Liver (tissue), 9 donors: ENCODE data around the gene FAM131C. TPM values are rescaled to one million over a fixed set of nuclear protein-coding genes. Genes with fewer than 3 reads are reported as not detected.

Source experiments
- DNase-seq: peaks from one replicate; pipeline ENCODE4 v3.0.0-alpha.2; 2017; ENCODE audit warnings: low spot score
- H3K27ac ChIP-seq, 2 donors: one replicate each; pipeline ENCODE4 v1.7.0; 2013; ENCODE audit warnings: inconsistent platforms in 2 of 2, low read length in 2 of 2, control low read depth in 1 of 2, low read depth in 1 of 2, mild to moderate bottlenecking in 1 of 2
- H3K27me3 ChIP-seq, 4 donors: one replicate each; pipeline versions ENCODE4 v1.6.1 to v1.7.0; 2013; ENCODE audit warnings: low read length in 3 of 4, inconsistent platforms in 1 of 4, mild to moderate bottlenecking in 1 of 4, moderate library complexity in 1 of 4; ENCODE audit not compliant: control insufficient read depth in 4 of 4, insufficient read depth in 4 of 4
- H3K36me3 ChIP-seq, 4 donors: one replicate each; pipeline versions ENCODE4 v1.6.1 to v1.7.0; 2013; ENCODE audit warnings: low read length in 3 of 4, mild to moderate bottlenecking in 3 of 4, low read depth in 1 of 4, moderate library complexity in 1 of 4; ENCODE audit not compliant: control insufficient read depth in 4 of 4, insufficient read depth in 3 of 4
- H3K4me1 ChIP-seq, 4 donors: one replicate each; pipeline versions ENCODE4 v1.6.1 to v1.7.0; 2013; ENCODE audit warnings: low read length in 3 of 4, mild to moderate bottlenecking in 3 of 4, moderate library complexity in 1 of 4; ENCODE audit not compliant: control insufficient read depth in 4 of 4, insufficient read depth in 4 of 4
- H3K4me3 ChIP-seq, 3 donors: one replicate each; pipeline versions ENCODE4 v1.6.1 to v1.7.0; 2013; ENCODE audit warnings: low read length in 3 of 3, control low read depth in 1 of 3, low read depth in 1 of 3, mild to moderate bottlenecking in 1 of 3
- H3K9ac ChIP-seq, 2 donors: one replicate each; pipeline ENCODE4 v1.7.0; 2013; ENCODE audit warnings: low read length in 2 of 2, mild to moderate bottlenecking in 2 of 2, moderate library complexity in 2 of 2, control low read depth in 1 of 2, low read depth in 1 of 2
- H3K9me3 ChIP-seq, 4 donors: one replicate each; pipeline versions ENCODE4 v1.6.1 to v1.7.0; 2013; ENCODE audit warnings: low read length in 3 of 4; ENCODE audit not compliant: control insufficient read depth in 4 of 4
- ATF3 ChIP-seq: IDR thresholded peaks from 2 replicates; pipeline ENCODE4 v1.6.1; 2016; ENCODE audit warnings: antibody characterized with exemption
- CTCF ChIP-seq: fragments of 150-350 bp; IDR thresholded peaks from 2 replicates; pipeline ENCODE4 v1.5.1; 2017; ENCODE audit warnings: improper control_type of control experiment, low read depth, low read length; ENCODE audit not compliant: missing input control
- EGR1 ChIP-seq, 2 donors: IDR thresholded peaks; 2 replicates each; pipeline ENCODE4 v1.6.1; 2016 to 2018; ENCODE audit warnings: antibody characterized with exemption in 2 of 2, low read depth in 2 of 2
- FOXA1 ChIP-seq: IDR thresholded peaks from 2 replicates; pipeline ENCODE4 v1.6.1; 2016; ENCODE audit warnings: antibody characterized with exemption
- FOXA2 ChIP-seq: IDR thresholded peaks from 2 replicates; pipeline ENCODE4 v1.6.1; 2016; ENCODE audit warnings: antibody characterized with exemption
- GABPA ChIP-seq, 2 donors: IDR thresholded peaks in 1 of 2; conservative IDR thresholded peaks in 1 of 2; 2 replicates each; pipeline ENCODE4 v1.6.1; 2016; ENCODE audit warnings: antibody characterized with exemption in 2 of 2, mild to moderate bottlenecking in 1 of 2, moderate library complexity in 1 of 2
- HNF4A ChIP-seq, 2 donors: conservative IDR thresholded peaks; 2 replicates each; pipeline ENCODE4 v1.6.1; 2016; ENCODE audit warnings: antibody characterized with exemption in 2 of 2, mild to moderate bottlenecking in 2 of 2
- HNF4G ChIP-seq: IDR thresholded peaks from 2 replicates; pipeline ENCODE4 v1.6.1; 2016; ENCODE audit warnings: antibody characterized with exemption
- MAX ChIP-seq: IDR thresholded peaks from 2 replicates; pipeline ENCODE4 v1.6.1; 2016; ENCODE audit warnings: antibody characterized with exemption
- NR2F2 ChIP-seq: IDR thresholded peaks from 2 replicates; pipeline ENCODE4 v1.6.1; 2016; ENCODE audit warnings: antibody characterized with exemption
- RAD21 ChIP-seq, 2 donors: IDR thresholded peaks; 2 replicates each; pipeline ENCODE4 v1.6.1; 2016; ENCODE audit warnings: antibody characterized with exemption in 2 of 2, mild to moderate bottlenecking in 2 of 2
- REST ChIP-seq: IDR thresholded peaks from 2 replicates; pipeline ENCODE4 v1.6.1; 2016; ENCODE audit warnings: antibody characterized with exemption, mild to moderate bottlenecking
- RXRA ChIP-seq, 2 donors: IDR thresholded peaks; 2 replicates each; pipeline ENCODE4 v1.6.1; 2017 to 2018; ENCODE audit warnings: antibody characterized with exemption in 2 of 2, mild to moderate bottlenecking in 1 of 2
- SP1 ChIP-seq: IDR thresholded peaks from 2 replicates; pipeline ENCODE4 v1.6.1; 2018; ENCODE audit warnings: antibody characterized with exemption, mild to moderate bottlenecking
- TAF1 ChIP-seq: conservative IDR thresholded peaks from 2 replicates; pipeline ENCODE4 v1.6.1; 2016; ENCODE audit warnings: antibody characterized with exemption, mild to moderate bottlenecking
- YY1 ChIP-seq: IDR thresholded peaks from 2 replicates; pipeline ENCODE4 v1.6.1; 2016; ENCODE audit warnings: antibody characterized with exemption, mild to moderate bottlenecking
- WGBS: extraction: QIAGEN DNeasy Blood & Tissue Kit; methylation state at CpG from one replicate; pipeline ENCODE4 v1.1.7; 2013; 5-methylcytosine and 5-hydroxymethylcytosine counted together
- polyA plus RNA-seq, 2 donors: library from polyadenylated mRNA; stranded (reverse) in 1 of 2; unstranded in 1 of 2; fragments of 200-250 nt in 1 of 2; fragments of >200 nt in 1 of 2; fragmentation: Nextera tagmentation in 1 of 2; extraction: Ambion mirVana in 1 of 2; gene quantifications; one replicate each; pipeline versions ENCODE4 v1.2.1 to v1.2.3, GENCODE V29; 2013 to 2015
- total RNA-seq, 2 donors: library from RNA; depleted of rRNA; stranded (reverse); fragments of >200 nt; gene quantifications; one replicate each; pipeline ENCODE4 v1.2.3, GENCODE V29; 2014
- TF ChIP-seq, protein P1 (sequence below): IDR thresholded peaks from 2 replicates; pipeline ENCODE4 v1.6.1; 2016; ENCODE audit warnings: antibody characterized with exemption
- donor health status: healthy.
- donor health status: healthy.
- donor health status: healthy.
- donor health status: healthy.
- donor health status: healthy.

Gene FAM131C
- total and polyA plus RNA-seq, 4 donors, result 0.05 to 0.92 TPM; not detected in 2

- no peak overlapping the region for H3K27ac ChIP-seq
- no peak overlapping the region for H3K9ac ChIP-seq
- 85% methylated on average over 14 of the region's 14 CpGs for WGBS
These were observed 2.8 kb upstream of the FAM131C start for GRCh38 chr1:16076031-16076864.

DNA sequence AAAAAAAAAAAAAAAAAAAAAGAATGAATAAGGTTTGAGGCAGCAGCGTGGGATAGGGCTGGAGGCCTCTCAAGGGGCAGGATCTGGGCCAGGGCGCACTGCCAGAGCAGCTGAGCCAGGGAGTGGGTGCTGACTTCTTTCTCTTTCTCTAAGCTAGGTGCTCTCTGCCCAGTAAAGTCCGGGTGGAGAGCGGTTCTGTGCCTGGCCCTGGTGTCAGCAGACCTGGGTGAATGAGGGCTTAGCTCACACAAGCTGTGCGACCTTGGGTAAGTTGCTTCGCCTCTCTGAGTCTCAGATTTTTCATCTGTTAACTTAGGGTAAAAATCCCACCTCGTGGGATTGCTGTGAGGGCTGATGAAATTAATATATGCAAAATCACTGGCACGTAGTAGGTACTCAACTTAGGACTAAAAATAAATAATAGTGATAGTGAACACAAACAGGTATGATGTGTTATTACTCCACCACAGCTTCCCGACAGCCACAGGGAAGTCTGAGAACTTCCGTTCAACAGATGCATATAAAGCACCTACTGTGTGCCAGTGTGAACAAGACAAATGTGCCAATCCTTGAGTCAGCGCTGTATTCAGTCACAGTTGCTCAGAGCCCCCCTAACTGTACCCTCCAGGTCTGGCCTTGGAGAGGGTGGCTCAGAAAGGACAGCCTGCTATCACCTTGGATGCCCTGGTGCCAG lies 2.0 kb upstream of the FAM131C start:
- no peak overlapping the region for H3K27ac ChIP-seq
- H3K9me3 ChIP-seq, result no peaks in the 10 kb centered on the region
- no peak overlapping the region for H3K4me3 ChIP-seq
- 74% methylated on average over 11 of the region's 11 CpGs for WGBS
- no peaks in the 10 kb centered on the region for H3K36me3 ChIP-seq
- no peak overlapping the region for H3K9ac ChIP-seq
- peaks cover 4 to 24% (median 12%) of the 10 kb centered on the region in 4 donors for H3K4me1 ChIP-seq
- DNase-seq, result no peak
- H3K27me3 ChIP-seq, result no peaks in the 10 kb centered on the region
- TF ChIP-seq REST (no peak), MAX (no peak), TAF1 (no peak), EGR1 (IDR thresholded peaks at IDR 0.05; ENCODE audit: low read depth in 2 of 2) (no peak), YY1 (no peak), HNF4A (conservative IDR thresholded peaks at IDR 0.05) (no peak), ATF3 (no peak), NR2F2 (no peak), CTCF (no peak), RXRA (IDR thresholded peaks at IDR 0.05) (no peak), RAD21 (IDR thresholded peaks at IDR 0.05) (no peak), FOXA2 (no peak), SP1 (no peak), HNF4G (no peak), GABPA (IDR thresholded peaks at IDR 0.05 in 1 of 2, conservative IDR thresholded peaks at IDR 0.05 in 1 of 2) (no peak), FOXA1 (no peak)
- TF ChIP-seq, protein P1, sequence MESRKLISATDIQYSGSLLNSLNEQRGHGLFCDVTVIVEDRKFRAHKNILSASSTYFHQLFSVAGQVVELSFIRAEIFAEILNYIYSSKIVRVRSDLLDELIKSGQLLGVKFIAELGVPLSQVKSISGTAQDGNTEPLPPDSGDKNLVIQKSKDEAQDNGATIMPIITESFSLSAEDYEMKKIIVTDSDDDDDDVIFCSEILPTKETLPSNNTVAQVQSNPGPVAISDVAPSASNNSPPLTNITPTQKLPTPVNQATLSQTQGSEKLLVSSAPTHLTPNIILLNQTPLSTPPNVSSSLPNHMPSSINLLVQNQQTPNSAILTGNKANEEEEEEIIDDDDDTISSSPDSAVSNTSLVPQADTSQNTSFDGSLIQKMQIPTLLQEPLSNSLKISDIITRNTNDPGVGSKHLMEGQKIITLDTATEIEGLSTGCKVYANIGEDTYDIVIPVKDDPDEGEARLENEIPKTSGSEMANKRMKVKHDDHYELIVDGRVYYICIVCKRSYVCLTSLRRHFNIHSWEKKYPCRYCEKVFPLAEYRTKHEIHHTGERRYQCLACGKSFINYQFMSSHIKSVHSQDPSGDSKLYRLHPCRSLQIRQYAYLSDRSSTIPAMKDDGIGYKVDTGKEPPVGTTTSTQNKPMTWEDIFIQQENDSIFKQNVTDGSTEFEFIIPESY, result no peak

More at GRCh38 chr1:16076031-16076864, 2.8 kb upstream of the FAM131C start:
- Histone ChIP-seq H3K36me3 (no peaks in the 10 kb centered on the region), H3K4me1 (peaks cover 4 to 24% (median 12%) of the 10 kb centered on the region in 4 donors), H3K4me3 (no peak overlapping the region), H3K27me3 (no peaks in the 10 kb centered on the region), H3K9me3 (no peaks in the 10 kb centered on the region)
- TF ChIP-seq EGR1 (IDR thresholded peaks at IDR 0.05; ENCODE audit: low read depth in 2 of 2), result no peak
- peak; percentile 2 for TF ChIP-seq SP1
- TF ChIP-seq CTCF, result no peak
- TF ChIP-seq GABPA (IDR thresholded peaks at IDR 0.05 in 1 of 2, conservative IDR thresholded peaks at IDR 0.05 in 1 of 2), result no peak
- DNase-seq, result no peak
